ENCODE data around the gene SLC17A6.

- TF ChIP-seq, protein P1, sequence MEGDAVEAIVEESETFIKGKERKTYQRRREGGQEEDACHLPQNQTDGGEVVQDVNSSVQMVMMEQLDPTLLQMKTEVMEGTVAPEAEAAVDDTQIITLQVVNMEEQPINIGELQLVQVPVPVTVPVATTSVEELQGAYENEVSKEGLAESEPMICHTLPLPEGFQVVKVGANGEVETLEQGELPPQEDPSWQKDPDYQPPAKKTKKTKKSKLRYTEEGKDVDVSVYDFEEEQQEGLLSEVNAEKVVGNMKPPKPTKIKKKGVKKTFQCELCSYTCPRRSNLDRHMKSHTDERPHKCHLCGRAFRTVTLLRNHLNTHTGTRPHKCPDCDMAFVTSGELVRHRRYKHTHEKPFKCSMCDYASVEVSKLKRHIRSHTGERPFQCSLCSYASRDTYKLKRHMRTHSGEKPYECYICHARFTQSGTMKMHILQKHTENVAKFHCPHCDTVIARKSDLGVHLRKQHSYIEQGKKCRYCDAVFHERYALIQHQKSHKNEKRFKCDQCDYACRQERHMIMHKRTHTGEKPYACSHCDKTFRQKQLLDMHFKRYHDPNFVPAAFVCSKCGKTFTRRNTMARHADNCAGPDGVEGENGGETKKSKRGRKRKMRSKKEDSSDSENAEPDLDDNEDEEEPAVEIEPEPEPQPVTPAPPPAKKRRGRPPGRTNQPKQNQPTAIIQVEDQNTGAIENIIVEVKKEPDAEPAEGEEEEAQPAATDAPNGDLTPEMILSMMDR (IDR thresholded peaks at IDR 0.05; ENCODE audit: low read depth, low read length): no peak
- TF ChIP-seq POLR2A (IDR thresholded peaks at IDR 0.05; ENCODE audit: extremely low read depth, insufficient read length) (no peak), MAX (IDR thresholded peaks at IDR 0.05; ENCODE audit: low read depth, low read length) (no peak)
These were observed 69.1 kb downstream of the SLC17A6 start for GRCh38 chr11:22407267-22407666.

All from NB4 (cell line).